GM19238 (cell line): ENCODE data around the gene MOBP.
"Not testable (repeated sequence)": the region's sequence is repeated elsewhere in the genome, so short reads cannot be mapped to it uniquely, and the experiment has no call there.

ENCODE experiments used
- DNase-seq: peaks from one replicate; pipeline ENCODE4 v3.0.0; 2011; ENCODE audit warnings: low spot score; ENCODE audit not compliant: insufficient read length

MOBP gene

GRCh38 chr3:39449796-39450195, 17.7 kb upstream of the MOBP start:
- no peak for DNase-seq

GRCh38 chr3:39453134-39453533, 14.3 kb upstream of the MOBP start:
- DNase-seq, result peak; percentile 12

GRCh38 chr3:39453872-39454271, 13.6 kb upstream of the MOBP start:
- not testable (repeated sequence) for DNase-seq

GRCh38 chr3:39454591-39455217, 12.8 kb upstream of the MOBP start:
- DNase-seq, result no peak

DNA sequence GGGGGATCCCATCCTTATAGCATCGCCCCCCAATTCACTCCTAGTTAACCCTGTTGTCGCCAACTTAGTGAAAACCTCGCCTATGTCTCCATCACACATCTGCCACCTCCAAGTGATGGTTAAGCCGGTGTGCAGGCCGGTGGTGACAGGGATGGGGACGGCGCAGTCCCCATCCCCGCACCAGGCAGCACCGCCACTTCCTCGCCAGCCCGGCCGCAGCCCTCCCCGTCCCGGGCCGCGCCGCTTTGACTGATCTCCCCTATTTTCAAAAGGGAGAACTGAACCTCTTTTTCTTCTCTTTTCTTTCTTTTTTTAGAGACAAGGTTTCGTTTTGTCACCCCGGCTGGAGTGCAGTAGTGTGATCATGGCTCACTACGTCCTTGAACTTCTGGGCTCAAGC, 11.3 kb upstream of the MOBP start:
- no peak for DNase-seq

DNA sequence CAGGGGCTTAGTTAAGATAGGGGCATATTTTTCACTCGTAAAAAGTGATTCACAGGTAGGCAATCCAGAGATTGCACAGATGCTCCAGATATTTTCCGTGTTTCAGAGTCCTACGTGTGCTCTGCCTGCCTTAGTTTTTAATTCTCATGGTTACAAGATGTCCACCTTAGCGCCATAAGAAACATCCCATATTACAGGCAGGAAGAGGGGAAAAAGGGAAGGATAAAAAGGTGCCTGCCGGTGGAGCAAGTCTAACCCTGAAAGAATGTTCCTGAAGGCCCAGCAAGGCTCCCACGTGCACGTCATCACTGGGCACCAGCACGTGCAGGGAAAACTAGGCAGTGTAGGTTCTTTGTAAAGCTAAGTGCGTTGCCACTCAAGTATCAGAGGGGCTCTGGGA, 10.1 kb upstream of the MOBP start:
- no peak for DNase-seq

- DNase-seq, result not testable (repeated sequence)
Measured at GRCh38 chr3:39458579-39458978, 8.9 kb upstream of the MOBP start.

- DNase-seq, result no peak
Measured at GRCh38 chr3:39460677-39461076, 6.8 kb upstream of the MOBP start.

- no peak for DNase-seq
Measured at GRCh38 chr3:39463269-39463668, 4.2 kb upstream of the MOBP start.

DNA sequence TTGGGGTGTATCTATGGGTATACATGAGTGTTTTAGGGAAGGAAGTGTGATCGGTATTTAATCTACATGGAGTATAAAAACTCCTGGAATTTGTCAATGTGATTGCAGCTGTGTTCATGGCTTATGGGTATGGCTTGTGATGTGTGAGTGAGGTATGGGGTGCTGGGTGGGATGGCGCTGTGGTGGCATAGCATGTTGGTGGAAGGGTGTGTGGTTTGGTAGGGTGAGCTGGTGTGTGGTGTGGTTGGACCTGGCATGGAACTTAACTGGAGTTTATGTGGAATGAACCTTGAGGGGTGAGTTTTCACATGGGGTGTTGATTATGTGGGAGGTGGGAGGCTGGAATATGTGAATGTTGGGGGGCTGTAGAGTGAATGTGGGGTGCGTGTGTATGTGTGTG, 492 bp upstream of the MOBP start:
- DNase-seq, result no peak

DNA sequence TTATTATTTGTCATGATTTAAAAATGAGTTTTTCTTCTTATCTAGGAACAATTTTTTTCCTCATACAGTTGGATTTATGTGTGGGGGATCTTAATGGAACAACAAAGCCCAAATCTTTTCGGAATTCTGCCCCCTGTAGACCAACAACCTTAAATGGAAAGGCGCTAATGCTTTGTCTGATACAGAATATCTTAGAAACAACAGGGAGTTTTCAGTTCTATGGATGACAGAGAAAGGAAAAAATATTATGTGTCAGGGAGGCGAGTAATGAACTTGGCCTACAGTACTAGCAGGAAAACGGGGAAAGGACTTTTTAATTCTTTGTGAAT, 592 bp downstream of the MOBP start:
- DNase-seq, result no peak

GRCh38 chr3:39469258-39469657, 1.8 kb downstream of the MOBP start:
- no peak for DNase-seq

GRCh38 chr3:39469945-39470344, 2.5 kb downstream of the MOBP start:
- DNase-seq, result no peak

DNA sequence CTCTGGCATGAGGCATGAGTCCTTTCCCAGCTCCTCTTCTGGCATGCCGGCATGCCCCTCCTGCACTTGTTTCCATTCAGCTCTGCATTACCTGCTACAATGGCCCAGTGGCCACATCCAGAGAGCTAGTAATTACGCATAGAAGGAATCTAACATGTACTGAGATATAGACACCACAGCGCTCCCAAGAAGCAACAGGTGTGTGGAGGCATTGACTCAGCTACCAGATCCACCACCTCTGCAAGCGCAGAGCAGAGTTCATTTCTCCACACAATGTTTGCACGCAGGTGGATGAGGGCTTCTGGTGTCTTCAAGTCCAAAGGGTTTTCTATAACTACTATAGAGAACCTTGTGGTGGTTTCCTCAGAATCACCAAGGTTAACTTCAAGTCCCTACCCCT, 4.2 kb downstream of the MOBP start:
- no peak for DNase-seq

- no peak for DNase-seq
Measured at GRCh38 chr3:39473452-39474125, 6.1 kb downstream of the MOBP start.

- no peak for DNase-seq
Measured at GRCh38 chr3:39474126-39474515, 6.6 kb downstream of the MOBP start.

DNA sequence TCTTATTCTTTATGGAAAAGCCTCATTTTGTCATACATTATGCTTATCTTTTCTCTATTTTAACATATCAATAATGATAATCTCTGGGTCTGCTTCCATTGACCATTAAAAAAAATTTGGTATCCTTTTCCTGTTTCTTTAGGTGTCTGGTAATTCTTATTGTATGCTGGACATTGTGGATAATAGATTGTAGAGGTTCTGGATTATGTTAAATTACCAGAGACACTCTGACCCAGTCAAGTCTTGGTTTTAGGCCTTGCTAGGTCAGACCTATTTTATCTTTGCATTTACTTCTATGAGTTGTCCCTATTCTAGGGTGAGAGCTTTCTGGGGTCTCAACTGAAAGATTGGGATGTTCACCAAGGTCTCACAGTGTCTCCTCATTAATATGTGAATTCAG, 9.3 kb downstream of the MOBP start:
- DNase-seq, result no peak

GRCh38 chr3:39478226-39478625, 10.7 kb downstream of the MOBP start:
- DNase-seq, result no peak

DNA sequence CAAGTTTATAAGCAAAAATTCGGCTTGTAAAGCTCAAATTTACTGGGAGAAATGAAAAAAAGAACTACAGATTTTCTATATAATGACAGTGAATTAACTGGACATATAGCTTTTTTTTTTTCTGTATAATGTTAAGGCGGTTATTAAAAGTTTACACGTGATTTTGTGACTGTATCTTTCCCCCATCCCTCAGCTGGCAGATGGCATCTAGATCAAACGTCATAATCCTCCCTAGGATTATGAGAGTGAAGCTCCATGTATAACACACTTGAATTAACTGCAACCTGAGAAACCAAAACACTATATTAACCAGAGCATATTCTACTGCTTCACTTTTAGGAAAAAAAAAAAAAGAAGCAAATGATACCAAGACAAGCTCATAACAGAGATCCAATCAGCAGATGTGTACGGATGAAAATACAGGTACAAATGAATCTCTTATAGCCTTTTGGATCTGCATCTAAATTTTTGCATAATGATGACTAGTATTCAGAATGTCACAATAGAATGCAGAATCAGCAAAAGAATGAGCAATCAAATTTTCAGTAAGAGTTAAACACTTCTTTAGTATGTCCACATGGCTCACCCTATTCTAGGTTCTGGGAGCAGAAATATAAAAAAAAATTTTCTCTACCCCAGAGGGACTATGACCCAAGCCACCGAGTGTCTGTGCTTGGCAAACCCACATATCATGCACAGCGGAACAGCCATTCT, 12.4 kb downstream of the MOBP start:
- DNase-seq, result no peak

- no peak for DNase-seq
Measured at GRCh38 chr3:39485547-39485946, 18.1 kb downstream of the MOBP start.

DNA sequence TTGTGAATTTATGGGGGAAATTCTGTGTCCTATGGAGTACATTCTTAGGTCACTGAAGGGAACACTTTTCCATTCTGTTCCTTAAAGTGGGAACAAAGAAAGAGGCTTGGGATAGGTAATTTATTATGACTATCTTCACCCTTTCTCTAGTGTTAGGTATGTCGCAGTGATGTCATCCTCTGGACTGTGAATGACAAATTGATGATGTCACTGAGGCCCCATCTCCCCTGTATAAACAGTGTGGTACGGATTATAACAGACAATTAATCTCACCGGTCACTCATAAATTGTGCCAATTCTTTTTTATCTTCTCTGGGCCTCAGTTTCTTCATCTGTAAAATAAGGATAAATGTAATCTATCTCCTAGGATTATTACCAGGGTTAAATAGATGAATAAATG, 23.5 kb downstream of the MOBP start:
- DNase-seq, result no peak

GRCh38 chr3:39491733-39492350, 24.4 kb downstream of the MOBP start:
- no peak for DNase-seq

- DNase-seq, result no peak
Measured at GRCh38 chr3:39494781-39495180, 27.3 kb downstream of the MOBP start.
